Uterus (tissue), 4 donors: ENCODE measurements around the gene BCAR3. TPM values are rescaled to one million over a fixed set of nuclear protein-coding genes. Genes with fewer than 3 reads are reported as not detected.

Experiments
- DNase-seq, 2 donors: peaks; one replicate each; pipeline ENCODE4 v3.0.0-alpha.2; 2019 to 2020
- H3K27ac ChIP-seq, 2 donors: fragments of 200-600 bp; sonication (generic); 1 replicate in 1 of 2; 2 replicates in 1 of 2; pipeline ENCODE4 v1.5.1; 2016 to 2018
- H3K27me3 ChIP-seq, 2 donors: fragments of 200-600 bp; sonication (generic); one replicate each; pipeline ENCODE4 v1.5.1; 2018 to 2019; ENCODE audit warnings: control low read depth in 1 of 2
- H3K36me3 ChIP-seq, 2 donors: fragments of 200-600 bp; sonication (generic); one replicate each; pipeline ENCODE4 v1.5.1; 2019; ENCODE audit warnings: control low read depth in 1 of 2
- H3K4me1 ChIP-seq, 2 donors: fragments of 200-600 bp; sonication (generic); one replicate each; pipeline ENCODE4 v1.5.1; 2018 to 2019; ENCODE audit warnings: control low read depth in 1 of 2
- H3K4me3 ChIP-seq, 2 donors: fragments of 200-600 bp; sonication (generic); 1 replicate in 1 of 2; 2 replicates in 1 of 2; pipeline ENCODE4 v1.5.1; 2018 to 2019; ENCODE audit warnings: mild to moderate bottlenecking in 1 of 2
- H3K9me3 ChIP-seq, 2 donors: fragments of 200-600 bp; sonication (generic); one replicate each; pipeline ENCODE4 v1.5.1; 2019; ENCODE audit warnings: control low read depth in 1 of 2
- POLR2A ChIP-seq, 2 donors: fragments of 450-650 bp; IDR thresholded peaks; one replicate each; pipeline ENCODE4 v1.6.1; 2016; ENCODE audit warnings: antibody characterized with exemption in 2 of 2, mild to moderate bottlenecking in 1 of 2, moderate library complexity in 1 of 2
- intact Hi-C: fragments of 100-400 bp; cut with DNase I; formaldehyde crosslinking; loops from one replicate; pipeline ENCODE4 v1.15.1; 2023; ENCODE audit warnings: low total_unique reads
- total RNA-seq, 4 donors: library from RNA; depleted of rRNA in 3 of 4; stranded (reverse); fragments of >200 nt in 3 of 4; gene quantifications; one replicate each; pipeline versions ENCODE4 v1.1.0 to v1.2.4, GENCODE V29; 2014 to 2023
- TF ChIP-seq, protein P1 (sequence below), 4 experiments: fragments of 200-600 bp in 2 of 4; fragments of 450-650 bp in 2 of 4; sonication (generic) in 2 of 4; IDR thresholded peaks; one replicate each; pipeline ENCODE4 v1.5.1; 2016 to 2019; ENCODE audit warnings: antibody characterized with exemption in 4 of 4, mild to moderate bottlenecking in 2 of 4, moderate library complexity in 1 of 4
- donor health status: DM: yes; HTN: yes; CAD: no.

Gene BCAR3
- total RNA-seq, 4 donors from 2014 or later, result 8.5 to 56.8 (median 20.2) TPM

DNA sequence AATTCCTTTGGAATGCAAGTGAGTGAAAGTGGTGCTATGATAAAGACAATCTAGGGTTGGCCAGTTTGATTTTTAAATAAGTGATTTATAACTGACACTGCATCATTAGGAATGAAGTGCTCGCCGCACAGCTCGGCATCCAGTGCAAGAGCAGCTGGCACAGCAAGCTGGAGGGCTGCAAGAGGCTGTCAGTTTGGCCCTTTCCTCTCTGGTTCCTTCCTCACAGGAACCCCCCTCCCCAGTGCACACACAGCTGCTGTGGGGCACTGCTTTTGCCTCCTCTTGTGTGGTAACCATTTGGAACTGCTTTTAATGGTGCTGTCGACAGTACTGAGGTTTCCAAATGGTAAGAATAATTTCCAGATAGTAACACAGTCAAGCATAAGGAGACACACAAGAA lies 10.4 kb upstream of the BCAR3 start:
- H3K27me3 ChIP-seq, result no peaks in the 10 kb centered on the region
- TF ChIP-seq POLR2A (IDR thresholded peaks at IDR 0.05), result no peak
- TF ChIP-seq, protein P1, sequence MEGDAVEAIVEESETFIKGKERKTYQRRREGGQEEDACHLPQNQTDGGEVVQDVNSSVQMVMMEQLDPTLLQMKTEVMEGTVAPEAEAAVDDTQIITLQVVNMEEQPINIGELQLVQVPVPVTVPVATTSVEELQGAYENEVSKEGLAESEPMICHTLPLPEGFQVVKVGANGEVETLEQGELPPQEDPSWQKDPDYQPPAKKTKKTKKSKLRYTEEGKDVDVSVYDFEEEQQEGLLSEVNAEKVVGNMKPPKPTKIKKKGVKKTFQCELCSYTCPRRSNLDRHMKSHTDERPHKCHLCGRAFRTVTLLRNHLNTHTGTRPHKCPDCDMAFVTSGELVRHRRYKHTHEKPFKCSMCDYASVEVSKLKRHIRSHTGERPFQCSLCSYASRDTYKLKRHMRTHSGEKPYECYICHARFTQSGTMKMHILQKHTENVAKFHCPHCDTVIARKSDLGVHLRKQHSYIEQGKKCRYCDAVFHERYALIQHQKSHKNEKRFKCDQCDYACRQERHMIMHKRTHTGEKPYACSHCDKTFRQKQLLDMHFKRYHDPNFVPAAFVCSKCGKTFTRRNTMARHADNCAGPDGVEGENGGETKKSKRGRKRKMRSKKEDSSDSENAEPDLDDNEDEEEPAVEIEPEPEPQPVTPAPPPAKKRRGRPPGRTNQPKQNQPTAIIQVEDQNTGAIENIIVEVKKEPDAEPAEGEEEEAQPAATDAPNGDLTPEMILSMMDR (IDR thresholded peaks at IDR 0.05), result no peak
- H3K27ac ChIP-seq, result no peak overlapping the region
- intact Hi-C loops, result no loop called here
- no peak for DNase-seq
- no peak overlapping the region for H3K4me3 ChIP-seq
- H3K9me3 ChIP-seq, result no peaks in the 10 kb centered on the region
- no peaks in the 10 kb centered on the region for H3K36me3 ChIP-seq
- no peaks in the 10 kb centered on the region for H3K4me1 ChIP-seq

DNA sequence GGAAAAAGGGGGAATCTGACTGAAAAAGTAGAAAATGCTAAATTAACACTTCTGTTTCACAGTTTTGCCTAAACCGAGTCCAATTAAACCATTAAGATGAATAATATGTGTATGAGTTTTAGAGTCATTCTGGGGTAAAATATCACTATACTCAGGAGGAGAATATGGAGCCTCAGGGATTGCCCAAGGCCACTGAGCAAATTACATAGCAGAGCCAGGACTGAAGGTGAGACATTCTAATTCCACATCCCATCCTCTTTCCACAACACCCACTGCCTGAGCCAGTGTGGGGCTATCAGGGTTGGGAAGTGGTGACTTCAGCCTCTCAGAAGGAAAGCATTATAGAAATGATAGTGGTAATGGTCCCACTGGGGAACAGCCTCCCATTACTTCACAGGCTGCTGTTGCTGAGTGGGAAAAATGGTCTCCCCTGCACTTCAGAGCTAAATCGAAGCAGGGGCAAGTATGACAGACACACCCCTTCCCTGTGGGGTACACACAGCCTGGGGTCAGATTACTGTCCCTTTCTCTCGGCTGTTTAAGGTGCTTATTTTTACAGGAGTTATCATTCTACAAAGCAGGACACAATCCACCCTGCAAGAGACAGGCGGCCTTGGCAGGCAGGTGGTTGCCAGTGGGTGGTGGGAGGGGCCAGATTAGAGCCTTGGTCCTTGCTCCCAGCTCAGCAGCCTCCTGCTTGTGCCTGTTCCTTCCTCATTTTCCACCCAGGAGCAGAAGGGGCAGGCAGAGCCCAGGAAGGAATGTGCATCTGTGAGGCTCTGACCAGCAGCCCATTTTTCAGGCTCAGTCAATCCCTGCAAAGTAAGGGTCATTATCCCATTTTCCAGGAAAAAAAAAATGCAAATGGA lies 9.5 kb upstream of the BCAR3 start:
- no peaks in the 10 kb centered on the region for H3K27me3 ChIP-seq
- DNase-seq, result no peak

DNA sequence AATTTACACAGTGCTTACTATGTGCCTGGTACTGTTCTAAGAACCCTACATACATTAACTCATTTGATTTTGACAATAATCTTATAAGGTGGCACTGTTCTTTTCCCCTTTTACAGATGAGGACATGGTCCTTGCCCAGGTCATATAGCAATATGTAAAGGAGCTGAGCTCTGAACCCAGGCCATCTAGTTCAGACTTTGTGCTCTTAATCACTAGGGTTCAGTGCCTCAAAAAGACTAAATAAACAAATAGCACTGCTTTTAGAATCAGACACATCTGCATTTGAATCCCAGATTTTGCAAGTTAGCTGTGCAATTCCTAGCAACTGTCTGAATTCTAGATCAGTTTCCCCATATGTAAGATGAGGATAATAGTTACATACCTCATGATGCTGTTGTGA lies 8.7 kb upstream of the BCAR3 start:
- Histone ChIP-seq H3K9me3 (no peaks in the 10 kb centered on the region), H3K27me3 (no peaks in the 10 kb centered on the region), H3K4me1 (no peaks in the 10 kb centered on the region), H3K4me3 (no peak overlapping the region), H3K36me3 (no peaks in the 10 kb centered on the region), H3K27ac (no peak overlapping the region)
- DNase-seq, result no peak
- no peak for TF ChIP-seq POLR2A (IDR thresholded peaks at IDR 0.05)
- TF ChIP-seq, protein P1 (IDR thresholded peaks at IDR 0.05), result no peak
- intact Hi-C loops, result no loop called here

More for the DNA sequence above, 9.5 kb upstream of the BCAR3 start:
- TF ChIP-seq, protein P1 (IDR thresholded peaks at IDR 0.05), result no peak
- TF ChIP-seq POLR2A (IDR thresholded peaks at IDR 0.05), result no peak
- intact Hi-C loops, result no loop called here
- Histone ChIP-seq H3K36me3 (no peaks in the 10 kb centered on the region), H3K4me1 (no peaks in the 10 kb centered on the region), H3K9me3 (no peaks in the 10 kb centered on the region), H3K4me3 (no peak overlapping the region), H3K27ac (no peak overlapping the region)

DNA sequence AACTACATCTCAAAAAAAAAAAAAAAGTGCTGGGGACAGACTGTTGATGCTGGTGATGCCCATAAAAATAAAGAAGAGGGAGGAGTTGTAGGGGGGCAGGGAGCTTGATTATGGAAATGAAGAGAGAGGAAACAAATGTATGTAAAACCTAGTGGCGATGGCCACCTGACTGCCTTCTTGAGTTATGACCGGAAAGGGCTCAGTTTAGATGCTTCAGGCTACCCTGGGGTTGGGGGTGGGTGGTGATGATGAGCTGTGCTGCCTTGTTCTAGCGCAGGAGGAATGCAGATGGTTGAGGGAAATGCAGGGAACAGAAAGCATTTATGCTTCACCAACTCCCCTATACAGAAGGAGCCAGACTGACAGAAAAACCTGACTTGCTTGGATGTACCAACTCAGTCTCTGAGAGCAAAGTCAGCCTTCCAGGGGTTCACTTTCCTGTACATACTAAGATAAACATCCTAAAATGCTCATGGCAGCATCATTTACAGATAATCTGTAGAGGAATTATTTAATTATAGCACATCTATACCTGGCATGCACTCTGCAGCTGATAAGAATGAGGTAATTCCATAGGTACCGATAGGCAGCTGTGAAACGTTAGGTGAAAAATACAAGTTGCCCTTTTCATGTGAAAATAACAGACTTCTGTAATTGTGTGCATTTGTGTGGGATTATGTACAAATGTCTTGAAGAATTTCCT lies 8.0 kb upstream of the BCAR3 start:
- Histone ChIP-seq H3K27me3 (no peaks in the 10 kb centered on the region), H3K4me3 (no peak overlapping the region), H3K9me3 (no peaks in the 10 kb centered on the region), H3K36me3 (no peaks in the 10 kb centered on the region), H3K4me1 (no peaks in the 10 kb centered on the region), H3K27ac (no peak overlapping the region)
- TF ChIP-seq POLR2A (IDR thresholded peaks at IDR 0.05), result no peak
- TF ChIP-seq, protein P1 (IDR thresholded peaks at IDR 0.05), result no peak
- no peak for DNase-seq
- intact Hi-C loops, result no loop called here

DNA sequence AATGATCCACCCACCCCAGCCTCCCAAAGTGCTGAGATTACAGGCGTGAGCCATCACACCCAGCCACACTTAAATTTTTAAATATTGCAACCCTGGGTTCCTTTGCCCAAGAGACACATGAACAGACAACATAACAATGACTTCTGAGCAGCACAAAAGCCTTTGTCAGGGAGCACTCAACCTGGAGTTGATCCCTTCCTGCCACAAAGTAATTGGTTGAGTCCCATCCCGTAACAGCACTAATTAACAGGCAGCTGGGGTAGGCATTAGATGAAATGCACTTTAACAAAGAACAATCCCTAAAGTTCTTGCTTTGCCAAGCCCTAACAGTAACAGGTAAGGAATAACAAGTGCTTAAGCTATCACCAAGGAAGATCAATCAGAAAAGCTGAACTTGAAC lies 5.9 kb upstream of the BCAR3 start:
- intact Hi-C loops, result no loop called here
- Histone ChIP-seq H3K36me3 (no peaks in the 10 kb centered on the region), H3K4me1 (no peaks in the 10 kb centered on the region), H3K27ac (no peak overlapping the region), H3K27me3 (no peaks in the 10 kb centered on the region), H3K9me3 (no peaks in the 10 kb centered on the region), H3K4me3 (no peak overlapping the region)
- no peak for TF ChIP-seq POLR2A (IDR thresholded peaks at IDR 0.05)
- TF ChIP-seq, protein P1 (IDR thresholded peaks at IDR 0.05), result no peak
- no peak for DNase-seq
